ENCODE measurements around the gene DDX23. TPM values are rescaled to one million over a fixed set of nuclear protein-coding genes. Genes with fewer than 3 reads are reported as not detected.

Gene DDX23
- polyA plus RNA-seq, 1 donor (not counting 4 experiments of a cell fraction or from before 2014, with no cell fraction given) = 57.8 TPM

- Histone ChIP-seq H3K4me1 (ENCODE audit: control insufficient read depth, extremely low read depth, insufficient read depth, low read length) (peaks cover 4% of the 10 kb centered on the region), H4K20me1 (ENCODE audit: control insufficient read depth, extremely low read depth, insufficient read depth, low read length) (no peaks in the 10 kb centered on the region), H3K27me3 (ENCODE audit: control insufficient read depth, extremely low read depth, insufficient read depth, low read length) (peaks cover 29% of the 10 kb centered on the region), H3K4me2 (ENCODE audit: control insufficient read depth, extremely low read depth, insufficient read depth, low read depth, low read length) (no peak overlapping the region), H3K27ac (ENCODE audit: control insufficient read depth, insufficient read depth, low read length) (no peak overlapping the region), H3K4me3 (ENCODE audit: control insufficient read depth in 2 of 3, extremely low read depth in 1 of 3, insufficient read depth in 2 of 3, low read depth in 1 of 3, low read length in 3 of 3) (no peak overlapping the region), H3K9ac (ENCODE audit: control insufficient read depth, extremely low read depth, insufficient read depth, low read length) (no peak overlapping the region), H3K9me3 (ENCODE audit: control insufficient read depth, low read depth, low read length) (no peaks in the 10 kb centered on the region), H3K9me1 (ENCODE audit: control insufficient read depth, extremely low read depth, insufficient read depth, low read length) (no peaks in the 10 kb centered on the region), H3K36me3 (ENCODE audit: control insufficient read depth in 2 of 2, extremely low read depth in 1 of 2, insufficient read depth in 2 of 2, low read length in 2 of 2) (no peaks in the 10 kb centered on the region), H3K79me2 (ENCODE audit: control insufficient read depth, insufficient read depth, low read length) (no peaks in the 10 kb centered on the region), H2AFZ (ENCODE audit: control insufficient read depth, low read length) (no peak overlapping the region)
- no peak for DNase-seq (ENCODE audit: low read depth, low spot score)
- dilution Hi-C loops (cut with MboI; ENCODE audit: extremely low pct_ligation_motif_present, low sequenced_read_pairs) = no loop called here
- no peak for FAIRE-seq
- TF ChIP-seq EZH2 (IDR thresholded peaks at IDR 0.05; ENCODE audit: low read length) = no peak
- TF ChIP-seq, protein P1, sequence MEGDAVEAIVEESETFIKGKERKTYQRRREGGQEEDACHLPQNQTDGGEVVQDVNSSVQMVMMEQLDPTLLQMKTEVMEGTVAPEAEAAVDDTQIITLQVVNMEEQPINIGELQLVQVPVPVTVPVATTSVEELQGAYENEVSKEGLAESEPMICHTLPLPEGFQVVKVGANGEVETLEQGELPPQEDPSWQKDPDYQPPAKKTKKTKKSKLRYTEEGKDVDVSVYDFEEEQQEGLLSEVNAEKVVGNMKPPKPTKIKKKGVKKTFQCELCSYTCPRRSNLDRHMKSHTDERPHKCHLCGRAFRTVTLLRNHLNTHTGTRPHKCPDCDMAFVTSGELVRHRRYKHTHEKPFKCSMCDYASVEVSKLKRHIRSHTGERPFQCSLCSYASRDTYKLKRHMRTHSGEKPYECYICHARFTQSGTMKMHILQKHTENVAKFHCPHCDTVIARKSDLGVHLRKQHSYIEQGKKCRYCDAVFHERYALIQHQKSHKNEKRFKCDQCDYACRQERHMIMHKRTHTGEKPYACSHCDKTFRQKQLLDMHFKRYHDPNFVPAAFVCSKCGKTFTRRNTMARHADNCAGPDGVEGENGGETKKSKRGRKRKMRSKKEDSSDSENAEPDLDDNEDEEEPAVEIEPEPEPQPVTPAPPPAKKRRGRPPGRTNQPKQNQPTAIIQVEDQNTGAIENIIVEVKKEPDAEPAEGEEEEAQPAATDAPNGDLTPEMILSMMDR (optimal IDR thresholded peaks at IDR 0.05 in 1 of 3, IDR thresholded peaks at IDR 0.05 in 1 of 3, conservative IDR thresholded peaks at IDR 0.05 in 1 of 3; ENCODE audit: extremely low read depth in 1 of 3, insufficient read depth in 2 of 3, low read length in 3 of 3) = no peak
These were observed 28.7 kb upstream of the DDX23 start for GRCh38 chr12:48880647-48881046.

DNA sequence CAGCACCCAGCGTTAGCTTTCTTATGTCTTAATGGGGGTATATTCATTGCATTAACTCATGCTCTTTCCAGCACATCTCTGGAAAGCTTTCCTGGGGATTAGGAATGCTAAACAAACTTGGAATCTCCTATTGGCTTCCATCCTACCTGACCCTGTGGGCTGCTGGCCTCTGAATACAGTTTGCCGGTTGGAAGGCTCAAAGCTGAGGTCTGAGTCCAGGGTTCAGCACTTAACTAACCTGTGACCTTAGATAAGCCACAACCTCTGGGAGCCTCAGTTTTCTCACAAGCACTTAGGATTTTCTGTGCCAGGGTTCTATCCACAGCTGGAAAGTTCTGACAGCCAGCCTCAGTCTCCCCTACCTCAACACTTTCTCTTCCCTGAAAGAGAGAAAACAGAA is 26.6 kb upstream of the DDX23 start:
- Histone ChIP-seq H3K36me3 (ENCODE audit: control insufficient read depth in 2 of 2, extremely low read depth in 1 of 2, insufficient read depth in 2 of 2, low read length in 2 of 2) (no peaks in the 10 kb centered on the region), H4K20me1 (ENCODE audit: control insufficient read depth, extremely low read depth, insufficient read depth, low read length) (no peaks in the 10 kb centered on the region), H3K79me2 (ENCODE audit: control insufficient read depth, insufficient read depth, low read length) (no peaks in the 10 kb centered on the region), H3K4me3 (ENCODE audit: control insufficient read depth in 2 of 3, extremely low read depth in 1 of 3, insufficient read depth in 2 of 3, low read depth in 1 of 3, low read length in 3 of 3) (no peak overlapping the region), H3K27me3 (ENCODE audit: control insufficient read depth, extremely low read depth, insufficient read depth, low read length) (peaks cover 28% of the 10 kb centered on the region), H3K9ac (ENCODE audit: control insufficient read depth, extremely low read depth, insufficient read depth, low read length) (no peak overlapping the region), H2AFZ (ENCODE audit: control insufficient read depth, low read length) (no peak overlapping the region), H3K9me1 (ENCODE audit: control insufficient read depth, extremely low read depth, insufficient read depth, low read length) (no peaks in the 10 kb centered on the region), H3K27ac (ENCODE audit: control insufficient read depth, insufficient read depth, low read length) (no peak overlapping the region), H3K4me2 (ENCODE audit: control insufficient read depth, extremely low read depth, insufficient read depth, low read depth, low read length) (no peak overlapping the region), H3K9me3 (ENCODE audit: control insufficient read depth, low read depth, low read length) (no peaks in the 10 kb centered on the region), H3K4me1 (ENCODE audit: control insufficient read depth, extremely low read depth, insufficient read depth, low read length) (peaks cover 4% of the 10 kb centered on the region)
- dilution Hi-C loops (cut with MboI; ENCODE audit: extremely low pct_ligation_motif_present, low sequenced_read_pairs) = no loop called here
- no peak for TF ChIP-seq EZH2 (IDR thresholded peaks at IDR 0.05; ENCODE audit: low read length)
- TF ChIP-seq, protein P1 (optimal IDR thresholded peaks at IDR 0.05 in 1 of 3, IDR thresholded peaks at IDR 0.05 in 1 of 3, conservative IDR thresholded peaks at IDR 0.05 in 1 of 3; ENCODE audit: extremely low read depth in 1 of 3, insufficient read depth in 2 of 3, low read length in 3 of 3) = no peak
- FAIRE-seq = no peak
- no peak for DNase-seq (ENCODE audit: low read depth, low spot score)
